HEK293 (cell line): ENCODE data around the gene INKA2.

Experiments used
- INSM2 ChIP-seq: fragments of 450-650 bp; formaldehyde crosslinking; IDR thresholded peaks from 2 replicates; pipeline ENCODE4 v1.5.1; 2016; ENCODE audit warnings: missing biosample characterization, missing genetic modification characterization
- RBAK ChIP-seq: fragments of 450-650 bp; formaldehyde crosslinking; IDR thresholded peaks from 2 replicates; pipeline ENCODE4 v1.5.1; 2016; ENCODE audit warnings: missing biosample characterization, missing genetic modification characterization
- SP7 ChIP-seq: fragments of 450-650 bp; formaldehyde crosslinking; IDR thresholded peaks from 2 replicates; pipeline ENCODE4 v1.5.1; 2016; ENCODE audit warnings: missing biosample characterization, missing genetic modification characterization
- ZBTB49 ChIP-seq: fragments of 450-650 bp; formaldehyde crosslinking; IDR thresholded peaks from 2 replicates; pipeline ENCODE4 v1.5.1; 2016; ENCODE audit warnings: missing biosample characterization, missing genetic modification characterization, low read depth
- ZNF10 ChIP-seq: fragments of 450-650 bp; formaldehyde crosslinking; IDR thresholded peaks from 2 replicates; pipeline ENCODE4 v1.5.1; 2017; ENCODE audit warnings: missing biosample characterization, missing genetic modification characterization
- ZNF112 ChIP-seq: fragments of 450-650 bp; formaldehyde crosslinking; IDR thresholded peaks from 2 replicates; pipeline ENCODE4 v1.5.0; 2017; ENCODE audit warnings: missing biosample characterization, missing genetic modification characterization
- ZNF121 ChIP-seq: fragments of 450-650 bp; formaldehyde crosslinking; IDR thresholded peaks from 2 replicates; pipeline ENCODE4 v1.5.1; 2016; ENCODE audit warnings: missing biosample characterization, missing genetic modification characterization
- ZNF148 ChIP-seq: fragments of 450-650 bp; formaldehyde crosslinking; IDR thresholded peaks from 2 replicates; pipeline ENCODE4 v1.5.0; 2017; ENCODE audit warnings: missing biosample characterization, missing genetic modification characterization, borderline replicate concordance
- ZNF157 ChIP-seq: fragments of 450-650 bp; formaldehyde crosslinking; IDR thresholded peaks from 2 replicates; pipeline ENCODE4 v1.5.1; 2016; ENCODE audit warnings: missing biosample characterization, missing genetic modification characterization
- ZNF174 ChIP-seq: fragments of 450-650 bp; formaldehyde crosslinking; IDR thresholded peaks from 2 replicates; pipeline ENCODE4 v1.5.0; 2017; ENCODE audit warnings: missing biosample characterization, mild to moderate bottlenecking, missing genetic modification characterization
- ZNF18 ChIP-seq: fragments of 450-650 bp; formaldehyde crosslinking; IDR thresholded peaks from 2 replicates; pipeline ENCODE4 v1.5.1; 2016; ENCODE audit warnings: missing biosample characterization, missing genetic modification characterization
- ZNF184 ChIP-seq: fragments of 450-650 bp; IDR thresholded peaks from 2 replicates; pipeline ENCODE4 v1.5.1; 2018; ENCODE audit warnings: missing biosample characterization, mild to moderate bottlenecking, missing genetic modification characterization
- ZNF2 ChIP-seq: fragments of 450-650 bp; formaldehyde crosslinking; IDR thresholded peaks from 2 replicates; pipeline ENCODE4 v1.5.1; 2016; ENCODE audit warnings: missing biosample characterization, missing genetic modification characterization
- ZNF366 ChIP-seq: fragments of 450-650 bp; formaldehyde crosslinking; conservative IDR thresholded peaks from 2 replicates; pipeline ENCODE4 v1.5.1; 2016; ENCODE audit warnings: missing biosample characterization, missing genetic modification characterization
- ZNF449 ChIP-seq: fragments of 450-650 bp; formaldehyde crosslinking; IDR thresholded peaks from 2 replicates; pipeline ENCODE4 v1.5.1; 2017; ENCODE audit warnings: missing biosample characterization, mild to moderate bottlenecking, missing genetic modification characterization, moderate library complexity
- ZNF530 ChIP-seq: fragments of 450-650 bp; formaldehyde crosslinking; IDR thresholded peaks from 2 replicates; pipeline ENCODE4 v1.5.1; 2016; ENCODE audit warnings: low read depth, missing biosample characterization, missing genetic modification characterization
- ZNF596 ChIP-seq: fragments of 450-650 bp; IDR thresholded peaks from 2 replicates; pipeline ENCODE4 v1.5.0; 2018; ENCODE audit warnings: missing biosample characterization, mild to moderate bottlenecking, missing genetic modification characterization, moderate library complexity
- ZNF654 ChIP-seq: fragments of 450-650 bp; formaldehyde crosslinking; IDR thresholded peaks from 2 replicates; pipeline ENCODE4 v1.5.1; 2016; ENCODE audit warnings: low read depth, missing biosample characterization, missing genetic modification characterization
- ZNF670 ChIP-seq: fragments of 450-650 bp; formaldehyde crosslinking; IDR thresholded peaks from 2 replicates; pipeline ENCODE4 v1.5.1; 2016; ENCODE audit warnings: missing biosample characterization, missing genetic modification characterization, low read depth
- ZNF692 ChIP-seq: fragments of 450-650 bp; formaldehyde crosslinking; IDR thresholded peaks from 2 replicates; pipeline ENCODE4 v1.5.1; 2016; ENCODE audit warnings: missing biosample characterization, missing genetic modification characterization
- ZNF76 ChIP-seq: fragments of 450-650 bp; formaldehyde crosslinking; IDR thresholded peaks from 2 replicates; pipeline ENCODE4; 2016; ENCODE audit warnings: low read depth, missing biosample characterization, missing genetic modification characterization, borderline replicate concordance
- ZNF785 ChIP-seq: fragments of 450-650 bp; formaldehyde crosslinking; IDR thresholded peaks from 2 replicates; pipeline ENCODE4 v1.5.1; 2016; ENCODE audit warnings: missing biosample characterization, missing genetic modification characterization
- TF ChIP-seq, protein P1 (sequence below): fragments of 450-650 bp; formaldehyde crosslinking; IDR thresholded peaks from 2 replicates; pipeline ENCODE4 v1.5.1; 2016; ENCODE audit warnings: missing biosample characterization, missing genetic modification characterization, borderline replicate concordance
- TF ChIP-seq, protein P2 (sequence below): fragments of 450-650 bp; formaldehyde crosslinking; IDR thresholded peaks from 2 replicates; pipeline ENCODE4 v1.5.1; 2016; ENCODE audit warnings: missing biosample characterization, missing genetic modification characterization

Gene INKA2

DNA sequence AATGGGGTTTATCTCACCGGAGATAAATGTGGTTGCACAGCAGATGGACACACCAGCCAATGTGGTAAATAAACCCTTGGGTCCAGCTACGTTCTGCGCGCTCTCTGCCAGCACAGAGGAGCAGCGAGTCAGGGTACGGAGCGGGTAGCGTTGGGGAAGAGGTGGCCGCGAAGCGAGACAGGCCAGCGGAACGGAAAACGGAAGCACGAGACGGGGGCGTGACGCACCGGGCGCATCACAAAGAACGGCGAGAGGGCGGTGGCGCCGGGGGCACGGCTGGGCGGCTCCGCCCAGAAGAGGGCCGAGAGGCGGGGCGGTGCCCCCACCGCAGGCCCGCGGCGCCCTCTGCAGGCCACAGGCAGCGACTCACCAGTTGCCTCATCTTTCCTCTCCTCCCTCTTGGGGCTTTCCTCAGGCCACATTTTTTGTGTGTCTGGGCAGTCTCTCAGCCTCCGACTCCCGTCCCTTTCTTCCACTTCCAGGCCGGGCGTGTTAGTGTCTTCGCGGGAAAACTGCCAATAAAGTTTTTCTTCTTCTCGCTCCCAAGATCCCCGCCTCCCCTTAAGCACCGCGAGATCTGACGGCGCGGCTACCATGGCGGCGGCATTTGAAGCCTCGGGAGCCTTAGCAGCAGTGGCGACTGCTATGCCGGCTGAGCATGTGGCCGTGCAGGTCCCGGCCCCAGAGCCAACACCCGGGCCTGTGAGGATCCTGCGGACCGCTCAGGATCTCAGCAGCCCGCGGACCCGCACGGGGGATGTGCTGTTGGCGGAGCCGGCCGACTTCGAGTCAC lies 16.3 kb upstream of the INKA2 start, which contains the start of gene DDX20 (continued):
- peak; percentile 58; the same call in 1 of the 2 replicates for TF ChIP-seq ZNF18 (tag by site-specific recombination)
- peak; percentile 94 for TF ChIP-seq ZNF2 (tag by site-specific recombination)
- 0 out of 2 replicates have a peak, but pooled peaks have one; percentile 15 for TF ChIP-seq ZNF148 (tag by site-specific recombination)
- TF ChIP-seq ZNF785: 0 out of 2 replicates have a peak, but pooled peaks have one; percentile 27
- no peak for TF ChIP-seq RBAK
- TF ChIP-seq ZNF157: no peak
- TF ChIP-seq, protein P1, sequence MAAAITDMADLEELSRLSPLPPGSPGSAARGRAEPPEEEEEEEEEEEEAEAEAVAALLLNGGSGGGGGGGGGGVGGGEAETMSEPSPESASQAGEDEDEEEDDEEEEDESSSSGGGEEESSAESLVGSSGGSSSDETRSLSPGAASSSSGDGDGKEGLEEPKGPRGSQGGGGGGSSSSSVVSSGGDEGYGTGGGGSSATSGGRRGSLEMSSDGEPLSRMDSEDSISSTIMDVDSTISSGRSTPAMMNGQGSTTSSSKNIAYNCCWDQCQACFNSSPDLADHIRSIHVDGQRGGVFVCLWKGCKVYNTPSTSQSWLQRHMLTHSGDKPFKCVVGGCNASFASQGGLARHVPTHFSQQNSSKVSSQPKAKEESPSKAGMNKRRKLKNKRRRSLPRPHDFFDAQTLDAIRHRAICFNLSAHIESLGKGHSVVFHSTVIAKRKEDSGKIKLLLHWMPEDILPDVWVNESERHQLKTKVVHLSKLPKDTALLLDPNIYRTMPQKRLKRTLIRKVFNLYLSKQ (tag by site-specific recombination): no peak
- TF ChIP-seq ZNF449: peak; percentile 42; the same call in 1 of the 2 replicates
- peak; percentile 67; the same call in 1 of the 2 replicates for TF ChIP-seq INSM2 (tag by site-specific recombination)
- peak; percentile 62 for TF ChIP-seq ZNF654
- TF ChIP-seq ZNF692 (tag by site-specific recombination): peak; percentile 90
- TF ChIP-seq, protein P2, sequence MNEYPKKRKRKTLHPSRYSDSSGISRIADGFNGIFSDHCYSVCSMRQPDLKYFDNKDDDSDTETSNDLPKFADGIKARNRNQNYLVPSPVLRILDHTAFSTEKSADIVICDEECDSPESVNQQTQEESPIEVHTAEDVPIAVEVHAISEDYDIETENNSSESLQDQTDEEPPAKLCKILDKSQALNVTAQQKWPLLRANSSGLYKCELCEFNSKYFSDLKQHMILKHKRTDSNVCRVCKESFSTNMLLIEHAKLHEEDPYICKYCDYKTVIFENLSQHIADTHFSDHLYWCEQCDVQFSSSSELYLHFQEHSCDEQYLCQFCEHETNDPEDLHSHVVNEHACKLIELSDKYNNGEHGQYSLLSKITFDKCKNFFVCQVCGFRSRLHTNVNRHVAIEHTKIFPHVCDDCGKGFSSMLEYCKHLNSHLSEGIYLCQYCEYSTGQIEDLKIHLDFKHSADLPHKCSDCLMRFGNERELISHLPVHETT (tag by site-specific recombination): peak; percentile 86
- TF ChIP-seq ZNF530 (tag by site-specific recombination): no peak
- TF ChIP-seq ZNF670: no peak
- TF ChIP-seq ZNF174: no peak; the same call in 1 of the 2 replicates
- TF ChIP-seq ZNF121: peak; percentile 8; the same call in 1 of the 2 replicates
- TF ChIP-seq ZNF184 (tag by site-specific recombination): peak; percentile 88
- peak; percentile 95 for TF ChIP-seq ZNF76 (tag by site-specific recombination)
- no peak; the same call in 1 of the 2 replicates for TF ChIP-seq ZNF596 (tag by site-specific recombination)
- peak; percentile 96 for TF ChIP-seq SP7 (tag by site-specific recombination)
- TF ChIP-seq ZNF10 (tag by site-specific recombination): no peak; the same call in 1 of the 2 replicates
- TF ChIP-seq ZBTB49 (tag by site-specific recombination): peak; percentile 28; the same call in 1 of the 2 replicates
- TF ChIP-seq ZNF366 (tag by site-specific recombination): peak; percentile 92
- no peak for TF ChIP-seq ZNF112
